Upper lobe of left lung (tissue), 6 donors: ENCODE measurements around the gene SERINC5. TPM values are rescaled to one million over a fixed set of nuclear protein-coding genes. Genes with fewer than 3 reads are reported as not detected.

Experiments used
- ATAC-seq, 2 donors: fragments of 200-7000 bp; cut with Tn5 transposase; one replicate each; pipeline ENCODE4 v1.9.1; 2022; ENCODE audit warnings: mild to moderate bottlenecking in 2 of 2, moderate library complexity in 2 of 2; ENCODE audit not compliant: low FRiP score in 2 of 2
- DNase-seq, 2 donors: peaks; one replicate each; pipeline ENCODE4 v3.0.0-alpha.2; 2019 to 2020
- H3K27ac ChIP-seq, 4 donors: fragments of 200-600 bp; sonication (generic); one replicate each; pipeline ENCODE4 v1.5.1; 2016 to 2019
- H3K27me3 ChIP-seq, 4 donors: fragments of 200-600 bp; sonication (generic); one replicate each; pipeline ENCODE4 v1.5.1; 2017 to 2019
- H3K36me3 ChIP-seq, 4 donors: fragments of 200-600 bp; sonication (generic); one replicate each; pipeline ENCODE4 v1.5.1; 2016 to 2019
- H3K4me1 ChIP-seq, 4 donors: fragments of 200-600 bp; sonication (generic); one replicate each; pipeline ENCODE4 v1.5.1; 2018 to 2019
- H3K4me3 ChIP-seq, 4 donors: fragments of 200-600 bp; sonication (generic); one replicate each; pipeline ENCODE4 v1.5.1; 2017 to 2019; ENCODE audit warnings: mild to moderate bottlenecking in 2 of 4, moderate library complexity in 1 of 4
- H3K9me3 ChIP-seq, 4 donors: fragments of 200-600 bp; sonication (generic); one replicate each; pipeline ENCODE4 v1.5.1; 2018 to 2019
- EP300 ChIP-seq, 4 donors: sonication (generic); formaldehyde crosslinking; IDR thresholded peaks; one replicate each; pipeline ENCODE4 v1.5.1; 2017; ENCODE audit warnings: antibody characterized with exemption in 4 of 4, control low read depth in 2 of 4
- POLR2A ChIP-seq, 4 donors: fragments of 450-650 bp; IDR thresholded peaks; one replicate each; pipeline ENCODE4 v1.5.1; 2016 to 2017; ENCODE audit warnings: antibody characterized with exemption in 4 of 4, mild to moderate bottlenecking in 2 of 4
- POLR2AphosphoS5 ChIP-seq, 2 donors: sonication (generic); formaldehyde crosslinking; IDR thresholded peaks; one replicate each; pipeline ENCODE4 v1.5.1; 2017; ENCODE audit warnings: antibody characterized with exemption in 2 of 2
- WGBS, 2 donors: methylation state at CpG; one replicate each; pipeline ENCODE4 v1.1.5; 2017 to 2018; 5-methylcytosine and 5-hydroxymethylcytosine counted together
- total RNA-seq, 6 donors: library from RNA; depleted of rRNA in 4 of 6; stranded (reverse); fragments of >200 nt in 4 of 6; gene quantifications; one replicate each; pipeline versions ENCODE4 v1.1.0 to v1.2.1, GENCODE V29; 2016 to 2021
- TF ChIP-seq, protein P1 (sequence below), 6 experiments: fragments of 450-650 bp in 4 of 6; fragments of 200-600 bp in 2 of 6; sonication (generic) in 2 of 6; IDR thresholded peaks; one replicate each; pipeline ENCODE4 v1.5.1; 2016 to 2019; ENCODE audit warnings: antibody characterized with exemption in 6 of 6
- donor health status: DM: no; HTN: no; CAD: no; lungs with moderate emphysema.
- donor health status: DM: no; HTN: yes; CAD: no; lungs with severe emphysema.

SERINC5 gene
- total RNA-seq, 6 donors from 2014 or later: 27.3 to 62.4 (median 41.3) TPM

- WGBS, 2 donors: 55 to 62% methylated on average over 2 of the region's 2 CpGs
- ATAC-seq (peak in 1 of 2 donors; percentile 61), DNase-seq (no peak)
- H3K9me3 ChIP-seq: peaks cover 0 to 8% (median 6%) of the 10 kb centered on the region in 4 donors
- peaks cover 23 to 32% (median 28%) of the 10 kb centered on the region in 4 donors for H3K4me1 ChIP-seq
- H3K36me3 ChIP-seq: no peaks in the 10 kb centered on the region
- H3K4me3 ChIP-seq: no peak overlapping the region
- no peaks in the 10 kb centered on the region for H3K27me3 ChIP-seq
- peak overlapping the region; percentile 48 to 69 (median 57) for H3K27ac ChIP-seq
- TF ChIP-seq EP300 (IDR thresholded peaks at IDR 0.05) (no peak), POLR2AphosphoS5 (IDR thresholded peaks at IDR 0.05) (no peak), POLR2A (IDR thresholded peaks at IDR 0.05) (no peak)
- TF ChIP-seq, protein P1, sequence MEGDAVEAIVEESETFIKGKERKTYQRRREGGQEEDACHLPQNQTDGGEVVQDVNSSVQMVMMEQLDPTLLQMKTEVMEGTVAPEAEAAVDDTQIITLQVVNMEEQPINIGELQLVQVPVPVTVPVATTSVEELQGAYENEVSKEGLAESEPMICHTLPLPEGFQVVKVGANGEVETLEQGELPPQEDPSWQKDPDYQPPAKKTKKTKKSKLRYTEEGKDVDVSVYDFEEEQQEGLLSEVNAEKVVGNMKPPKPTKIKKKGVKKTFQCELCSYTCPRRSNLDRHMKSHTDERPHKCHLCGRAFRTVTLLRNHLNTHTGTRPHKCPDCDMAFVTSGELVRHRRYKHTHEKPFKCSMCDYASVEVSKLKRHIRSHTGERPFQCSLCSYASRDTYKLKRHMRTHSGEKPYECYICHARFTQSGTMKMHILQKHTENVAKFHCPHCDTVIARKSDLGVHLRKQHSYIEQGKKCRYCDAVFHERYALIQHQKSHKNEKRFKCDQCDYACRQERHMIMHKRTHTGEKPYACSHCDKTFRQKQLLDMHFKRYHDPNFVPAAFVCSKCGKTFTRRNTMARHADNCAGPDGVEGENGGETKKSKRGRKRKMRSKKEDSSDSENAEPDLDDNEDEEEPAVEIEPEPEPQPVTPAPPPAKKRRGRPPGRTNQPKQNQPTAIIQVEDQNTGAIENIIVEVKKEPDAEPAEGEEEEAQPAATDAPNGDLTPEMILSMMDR (IDR thresholded peaks at IDR 0.05): no peak
Observed at GRCh38 chr5:80246001-80246758, 9.7 kb downstream of the SERINC5 start.

GRCh38 chr5:80243567-80243966 is 12.3 kb downstream of the SERINC5 start:
- Histone ChIP-seq H3K27ac (no peak overlapping the region), H3K9me3 (peaks cover 0 to 8% (median 6%) of the 10 kb centered on the region in 4 donors), H3K36me3 (no peaks in the 10 kb centered on the region), H3K4me1 (peaks cover 32 to 48% (median 36%) of the 10 kb centered on the region in 4 donors), H3K27me3 (no peaks in the 10 kb centered on the region), H3K4me3 (no peak overlapping the region)
- DNase-seq (no peak), ATAC-seq (no peak)
- 93 to 100% methylated on average over 1 of the region's 1 CpG for WGBS, 2 donors
- TF ChIP-seq POLR2A (IDR thresholded peaks at IDR 0.05): no peak
- no peak for TF ChIP-seq POLR2AphosphoS5 (IDR thresholded peaks at IDR 0.05)
- TF ChIP-seq, protein P1 (IDR thresholded peaks at IDR 0.05): no peak
- TF ChIP-seq EP300 (IDR thresholded peaks at IDR 0.05): no peak

- DNase-seq (no peak), ATAC-seq (no peak)
- Histone ChIP-seq H3K4me1 (peaks cover 31 to 50% (median 33%) of the 10 kb centered on the region in 4 donors), H3K9me3 (peaks cover 0 to 8% (median 6%) of the 10 kb centered on the region in 4 donors), H3K36me3 (no peaks in the 10 kb centered on the region), H3K27me3 (no peaks in the 10 kb centered on the region), H3K27ac (no peak overlapping the region), H3K4me3 (no peak overlapping the region)
- TF ChIP-seq POLR2A (IDR thresholded peaks at IDR 0.05) (no peak), EP300 (IDR thresholded peaks at IDR 0.05) (no peak), POLR2AphosphoS5 (IDR thresholded peaks at IDR 0.05) (no peak)
- TF ChIP-seq, protein P1 (IDR thresholded peaks at IDR 0.05): no peak
- WGBS, 2 donors: 86 to 91% methylated on average over 3 of the region's 3 CpGs
Observed at GRCh38 chr5:80242849-80243248, 13.0 kb downstream of the SERINC5 start.

DNA sequence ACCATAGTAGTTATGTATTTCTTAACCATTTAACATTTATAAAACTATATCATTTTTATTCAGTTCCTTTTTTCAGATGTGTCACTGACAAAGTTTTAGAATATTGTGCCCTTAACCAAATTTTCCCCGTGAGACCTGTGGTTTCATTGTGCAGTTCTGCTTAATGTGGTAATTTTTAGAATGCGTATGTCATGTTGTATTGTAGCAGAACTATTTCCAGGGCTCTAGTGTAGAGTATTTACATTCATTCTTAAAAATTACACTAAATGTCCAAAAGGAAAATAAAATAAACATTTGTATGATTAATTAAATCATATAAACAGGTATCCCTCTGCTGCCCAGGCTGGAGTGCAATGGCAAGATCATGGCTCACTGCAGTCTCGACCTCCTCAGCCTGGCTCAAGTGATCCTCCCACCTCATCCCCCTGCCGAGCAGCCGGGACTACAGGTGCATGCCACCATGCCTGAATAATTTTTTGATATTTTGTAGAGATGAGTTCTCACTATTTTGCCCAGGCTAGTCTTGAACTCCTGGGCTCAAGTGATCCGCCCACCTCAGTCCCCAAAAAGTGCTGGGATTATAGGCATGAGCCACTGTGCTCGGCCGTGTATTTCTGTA is 15.4 kb downstream of the SERINC5 start:
- peaks cover 19 to 27% (median 22%) of the 10 kb centered on the region in 4 donors for H3K4me1 ChIP-seq
- ATAC-seq (no peak), DNase-seq (no peak)
- no peak for TF ChIP-seq EP300 (IDR thresholded peaks at IDR 0.05)
- 86 to 89% methylated on average over 8 of the region's 8 CpGs for WGBS, 2 donors
- no peaks in the 10 kb centered on the region for H3K36me3 ChIP-seq
- H3K9me3 ChIP-seq: peaks cover 0 to 8% (median 6%) of the 10 kb centered on the region in 4 donors
- no peak overlapping the region for H3K4me3 ChIP-seq
- H3K27ac ChIP-seq: no peak overlapping the region
- H3K27me3 ChIP-seq: no peaks in the 10 kb centered on the region

GRCh38 chr5:80239680-80240367 is 16.0 kb downstream of the SERINC5 start:
- peak overlapping the region in 3 of 4 donors; percentile 35 to 42 (median 36) for H3K27ac ChIP-seq
- H3K9me3 ChIP-seq: peaks cover 0 to 8% (median 6%) of the 10 kb centered on the region in 4 donors
- H3K27me3 ChIP-seq: no peaks in the 10 kb centered on the region
- H3K4me3 ChIP-seq: no peak overlapping the region
- 24 to 41% methylated on average over 4 of the region's 4 CpGs for WGBS, 2 donors
- H3K4me1 ChIP-seq: peaks cover 15 to 26% (median 19%) of the 10 kb centered on the region in 4 donors
- TF ChIP-seq EP300 (IDR thresholded peaks at IDR 0.05) (no peak), POLR2A (IDR thresholded peaks at IDR 0.05) (no peak), POLR2AphosphoS5 (IDR thresholded peaks at IDR 0.05) (no peak)
- TF ChIP-seq, protein P1 (IDR thresholded peaks at IDR 0.05): no peak
- peak in 1 of 2 donors; percentile 10 for ATAC-seq
- DNase-seq: no peak
- no peaks in the 10 kb centered on the region for H3K36me3 ChIP-seq
